HepG2 (cell line): ENCODE results near the gene TOP1. TPM values are rescaled to one million over a fixed set of nuclear protein-coding genes. Genes with fewer than 3 reads are reported as not detected.

Source experiments
- AHR ChIP-seq: IDR thresholded peaks from 2 replicates; pipeline ENCODE4 v1.6.1; 2018; ENCODE audit warnings: missing genetic modification reagents, missing compliant biosample characterization
- BRCA1 ChIP-seq: sonication (generic); formaldehyde crosslinking; IDR thresholded peaks from 2 replicates; pipeline ENCODE4 v1.4.0; 2020; ENCODE audit warnings: missing genetic modification reagents
- EHMT2 ChIP-seq: fragments of 200-600 bp; sonication (generic); IDR thresholded peaks from 2 replicates; pipeline ENCODE4 v1.7.0; 2017; ENCODE audit warnings: antibody characterized with exemption, low read depth, low read length, borderline replicate concordance
- ELF4 ChIP-seq: sonication (generic); formaldehyde crosslinking; IDR thresholded peaks from 2 replicates; pipeline ENCODE4 v1.5.0; 2020; ENCODE audit warnings: missing genetic modification reagents, mild to moderate bottlenecking, moderate library complexity, borderline replicate concordance
- HMG20A ChIP-seq: IDR thresholded peaks from 2 replicates; pipeline ENCODE4 v1.6.1; 2016; ENCODE audit warnings: borderline replicate concordance
- HMGXB4 ChIP-seq, 2 experiments: sonication (generic) in 1 of 2; formaldehyde crosslinking in 1 of 2; IDR thresholded peaks; 2 replicates each; pipeline versions ENCODE4 v1.4.0 to v1.6.1; 2018 to 2020; ENCODE audit warnings: missing genetic modification reagents in 2 of 2, borderline replicate concordance in 1 of 2, low read depth in 1 of 2, mild to moderate bottlenecking in 1 of 2, missing biosample characterization in 1 of 2
- IRF9 ChIP-seq: sonication (generic); formaldehyde crosslinking; IDR thresholded peaks from 2 replicates; pipeline ENCODE4 v1.8.0; 2022; ENCODE audit warnings: missing genetic modification reagents, mild to moderate bottlenecking, borderline replicate concordance
- MAF1 ChIP-seq: sonication (generic); formaldehyde crosslinking; IDR thresholded peaks from 2 replicates; pipeline ENCODE4 v1.5.0; 2020; ENCODE audit warnings: missing genetic modification reagents, borderline replicate concordance
- MTERF4 ChIP-seq: sonication (generic); formaldehyde crosslinking; IDR thresholded peaks from 2 replicates; pipeline ENCODE4 v1.8.0; 2023; ENCODE audit warnings: mild to moderate bottlenecking, missing genetic modification reagents
- NR2C2 ChIP-seq: sonication (generic); formaldehyde crosslinking; IDR thresholded peaks from 2 replicates; pipeline ENCODE4 v1.4.0; 2020; ENCODE audit warnings: missing genetic modification reagents, mild to moderate bottlenecking, moderate library complexity, borderline replicate concordance
- ZBTB44 ChIP-seq: sonication (generic); formaldehyde crosslinking; IDR thresholded peaks from 2 replicates; pipeline ENCODE4 v1.4.0; 2020; ENCODE audit warnings: missing genetic modification reagents
- ZFY ChIP-seq: sonication (generic); formaldehyde crosslinking; IDR thresholded peaks from 2 replicates; pipeline ENCODE4 v1.4.0; 2020; ENCODE audit warnings: missing genetic modification reagents
- ZNF503 ChIP-seq: sonication (generic); formaldehyde crosslinking; IDR thresholded peaks from 2 replicates; pipeline ENCODE4 v1.4.0; 2020; ENCODE audit warnings: missing genetic modification reagents
- ZNF512 ChIP-seq: sonication (generic); formaldehyde crosslinking; IDR thresholded peaks from 2 replicates; pipeline ENCODE4 v1.4.0; 2020; ENCODE audit warnings: mild to moderate bottlenecking, missing genetic modification reagents
- ZNF644 ChIP-seq: IDR thresholded peaks from 2 replicates; pipeline ENCODE4 v1.6.1; 2016; ENCODE audit warnings: low read depth
- ZNF674 ChIP-seq: sonication (generic); formaldehyde crosslinking; IDR thresholded peaks from 2 replicates; pipeline ENCODE4 v1.5.0; 2020; ENCODE audit warnings: low read depth, mild to moderate bottlenecking, missing genetic modification reagents
- ZSCAN22 ChIP-seq: sonication (generic); formaldehyde crosslinking; IDR thresholded peaks from 2 replicates; pipeline ENCODE4 v1.4.0; 2020; ENCODE audit warnings: mild to moderate bottlenecking, missing genetic modification reagents
- polyA plus RNA-seq, 8 experiments: library from polyadenylated mRNA; depleted of rRNA in 3 of 8; stranded (reverse) in 7 of 8; unstranded in 1 of 8; fragments of >200 nt; fragmentation: Illumina TruSeq in 4 of 8; extraction: Trizol in 4 of 8; gene quantifications; 2 replicates each; pipeline versions ENCODE4 v1.2.1 to v1.2.3, GENCODE V29; 2011 to 2016; ENCODE audit warnings: low read depth in 4 of 8, missing spikeins in 1 of 8, mixed read lengths in 1 of 8; ENCODE audit not compliant: insufficient read depth in 1 of 8
- total RNA-seq, 5 experiments: library from RNA; depleted of rRNA; stranded (reverse); fragments of >200 nt; fragmentation: Illumina TruSeq; extraction: Trizol; gene quantifications; 2 replicates each; pipeline ENCODE4 v1.2.3, GENCODE V29; 2016; ENCODE audit warnings: low read depth in 1 of 5

Gene TOP1
- total and polyA plus RNA-seq, 2 of the 13 experiments (the other 11 are each of a cell fraction or from before 2014, with no cell fraction given) = 10.2 to 19.4 TPM

- TF ChIP-seq HMGXB4 (CRISPR knock-in tag; IDR thresholded peaks at IDR 0.05; ENCODE audit: borderline replicate concordance in 1 of 2, low read depth in 1 of 2) (peak; percentile 71 to 95), EHMT2 (0 out of 2 replicates have a peak, but pooled peaks have one; percentile 20), HMG20A (no peak; the same call in 1 of the 2 replicates), ZNF503 (CRISPR knock-in tag) (no peak; the same call in 1 of the 2 replicates), MTERF4 (CRISPR knock-in tag) (peak; percentile 98), ZBTB44 (peak; percentile 58; the same call in 1 of the 2 replicates), BRCA1 (CRISPR knock-in tag) (peak; percentile 93), MAF1 (CRISPR knock-in tag) (peak; percentile 72), AHR (no peak; the same call in 1 of the 2 replicates), IRF9 (CRISPR knock-in tag) (peak; percentile 76), ZNF674 (CRISPR knock-in tag) (peak; percentile 96; the same call in 1 of the 2 replicates), ZFY (CRISPR knock-in tag) (peak; percentile 94), ZNF512 (CRISPR knock-in tag) (no peak), NR2C2 (CRISPR knock-in tag) (peak; percentile 27; the same call in 1 of the 2 replicates), ZNF644 (CRISPR knock-in tag) (no peak; the same call in 1 of the 2 replicates), ZSCAN22 (CRISPR knock-in tag) (0 out of 2 replicates have a peak, but pooled peaks have one; percentile 26), ELF4 (0 out of 2 replicates have a peak, but pooled peaks have one; percentile 10)
These were observed at the start of gene TOP1 (continued) for GRCh38 chr20:41028359-41029149.
